GM23248 (cell line): ENCODE data around the gene PDLIM7. TPM values are rescaled to one million over a fixed set of nuclear protein-coding genes. Genes with fewer than 3 reads are reported as not detected.

Experiments used
- DNase-seq: peaks from one replicate; pipeline ENCODE4 v3.0.0-alpha.2; 2015
- H2AFZ ChIP-seq: fragments of 200-600 bp; sonication (generic); 2 replicates; pipeline ENCODE4 v1.6.1; 2016; ENCODE audit warnings: antibody characterized with exemption
- H3F3A ChIP-seq: fragments of 200-600 bp; sonication (generic); 2 replicates; pipeline ENCODE4 v1.6.1; 2016; ENCODE audit warnings: mild to moderate bottlenecking, antibody characterized with exemption, mixed run types; ENCODE audit not compliant: insufficient read depth
- H3K27ac ChIP-seq: fragments of 200-600 bp; sonication (generic); 2 replicates; pipeline ENCODE4 v1.5.1; 2016; ENCODE audit warnings: mild to moderate bottlenecking
- H3K27me3 ChIP-seq: fragments of 200-600 bp; sonication (generic); replicated peaks from 2 replicates; pipeline ENCODE4 v1.6.1; 2016; ENCODE audit warnings: mild to moderate bottlenecking; ENCODE audit not compliant: insufficient read depth
- H3K36me3 ChIP-seq: fragments of 200-600 bp; sonication (generic); 2 replicates; pipeline ENCODE4 v1.6.1; 2016; ENCODE audit warnings: low read depth, mild to moderate bottlenecking
- H3K4me1 ChIP-seq: fragments of 200-600 bp; sonication (generic); 2 replicates; pipeline ENCODE4 v1.6.1; 2016; ENCODE audit warnings: mild to moderate bottlenecking; ENCODE audit not compliant: insufficient read depth
- H3K4me2 ChIP-seq: fragments of 200-600 bp; sonication (generic); one replicate; pipeline ENCODE4 v1.6.1; 2016; ENCODE audit warnings: mild to moderate bottlenecking; ENCODE audit not compliant: unreplicated experiment
- H3K4me3 ChIP-seq: fragments of 200-600 bp; sonication (generic); 2 replicates; pipeline ENCODE4 v1.5.1; 2016; ENCODE audit warnings: mild to moderate bottlenecking
- H3K79me2 ChIP-seq: fragments of 200-600 bp; sonication (generic); 2 replicates; pipeline ENCODE4 v1.6.1; 2016; ENCODE audit warnings: mild to moderate bottlenecking; ENCODE audit not compliant: insufficient read depth
- H3K9ac ChIP-seq: fragments of 200-600 bp; sonication (generic); 2 replicates; pipeline ENCODE4 v1.6.1; 2016; ENCODE audit warnings: mild to moderate bottlenecking
- H3K9me2 ChIP-seq: fragments of 200-600 bp; sonication (generic); 2 replicates; pipeline ENCODE4 v1.6.1; 2016; ENCODE audit warnings: mixed run types, mild to moderate bottlenecking, moderate library complexity; ENCODE audit not compliant: insufficient read depth
- H3K9me3 ChIP-seq: fragments of 200-600 bp; sonication (generic); one replicate; pipeline ENCODE4 v1.6.1; 2017; ENCODE audit warnings: low read depth
- H4K20me1 ChIP-seq: fragments of 200-600 bp; sonication (generic); 2 replicates; pipeline ENCODE4 v1.6.0; 2016; ENCODE audit not compliant: insufficient read depth
- EZH2 ChIP-seq: fragments of 200-600 bp; sonication (generic); IDR thresholded peaks from 2 replicates; pipeline ENCODE4 v1.6.1; 2018; ENCODE audit warnings: antibody characterized with exemption, mild to moderate bottlenecking; ENCODE audit not compliant: insufficient read depth, poor library complexity, severe bottlenecking
- EZH2phosphoT487 ChIP-seq: fragments of 200-600 bp; sonication (generic); IDR thresholded peaks from 2 replicates; pipeline ENCODE4 v1.6.1; 2018; ENCODE audit warnings: antibody characterized with exemption, moderate library complexity, mild to moderate bottlenecking, low read depth; ENCODE audit not compliant: insufficient read depth
- WGBS, 2 experiments: methylation state at CpG; one replicate each; pipeline ENCODE4 v1.1.6; 2015 to 2017; ENCODE audit warnings: low lambda C conversion rate in 2 of 2, low coverage in 1 of 2; ENCODE audit errors: missing lambda C conversion rate in 2 of 2; 5-methylcytosine and 5-hydroxymethylcytosine counted together
- in situ Hi-C: fragments of 300-500 bp; cut with MboI; formaldehyde crosslinking; loops from 2 replicates; pipeline ENCODE4 v1.15.0; 2020
- polyA plus RNA-seq: library from polyadenylated mRNA; unstranded; fragments of >200 nt; fragmentation: Nextera tagmentation; extraction: Ambion mirVana; gene quantifications from 2 replicates; pipeline ENCODE4 v1.2.1, GENCODE V29; 2016
- total RNA-seq: library from RNA; depleted of rRNA; stranded (reverse); fragments of >200 nt; shearing (Covaris generic); gene quantifications from 2 replicates; pipeline ENCODE4 v1.2.3, GENCODE V29; 2014

Gene PDLIM7
- total and polyA plus RNA-seq, 2 experiments from 2014 or later, result 320 to 556 TPM

GRCh38 chr5:177496070-177496726 is 1.2 kb downstream of the PDLIM7 start:
- Histone ChIP-seq H3K27ac (peak overlapping the region; percentile 83), H3K4me3 (peak overlapping the region; percentile 86), H2AFZ (no peak overlapping the region), H3K4me1 (peaks cover 23% of the 10 kb centered on the region), H3K4me2 (peak overlapping the region; percentile 96), H3K9me3 (no peaks in the 10 kb centered on the region), H3K9ac (peak overlapping the region; percentile 87), H3K36me3 (peaks cover 9% of the 10 kb centered on the region; the same call in 1 of the 2 replicates), H3F3A (peaks cover 26% of the 10 kb centered on the region), H3K79me2 (peaks cover 38% of the 10 kb centered on the region), H4K20me1 (no peaks in the 10 kb centered on the region), H3K9me2 (no peaks in the 10 kb centered on the region), H3K27me3 (no peaks in the 10 kb centered on the region)
- DNase-seq, result peak; percentile 83
- WGBS, 2 experiments, result 13 to 23% methylated on average over 11 to 12 of the region's 12 CpGs
- in situ Hi-C loops, result no loop called here
- TF ChIP-seq EZH2 (no peak), EZH2phosphoT487 (no peak)

- Histone ChIP-seq H3K36me3 (peaks cover 14% of the 10 kb centered on the region; the same call in 1 of the 2 replicates), H4K20me1 (no peaks in the 10 kb centered on the region)
- WGBS, 2 experiments, result 33 to 36% methylated on average over 12 to 14 of the region's 14 CpGs
Measured at GRCh38 chr5:177495243-177496060, 2.0 kb downstream of the PDLIM7 start.

GRCh38 chr5:177494346-177495195 is 2.8 kb downstream of the PDLIM7 start:
- Histone ChIP-seq H3K9me2 (no peaks in the 10 kb centered on the region), H3K4me3 (peak overlapping the region; percentile 86), H3K27ac (peak overlapping the region; percentile 83), H3K9me3 (no peaks in the 10 kb centered on the region), H3K4me2 (peak overlapping the region; percentile 96), H3K36me3 (peaks cover 16% of the 10 kb centered on the region; the same call in 1 of the 2 replicates), H4K20me1 (no peaks in the 10 kb centered on the region), H3K9ac (peak overlapping the region; percentile 87), H3K79me2 (peaks cover 51% of the 10 kb centered on the region), H3K27me3 (no peaks in the 10 kb centered on the region), H3F3A (peaks cover 13% of the 10 kb centered on the region), H3K4me1 (peaks cover 23% of the 10 kb centered on the region), H2AFZ (no peak overlapping the region)
- 5 to 11% methylated on average over 4 to 11 of the region's 11 CpGs for WGBS, 2 experiments
- TF ChIP-seq EZH2phosphoT487 (no peak), EZH2 (no peak)
- peak; percentile 94 for DNase-seq
- in situ Hi-C loops, result no loop called here

More at GRCh38 chr5:177495243-177496060, 2.0 kb downstream of the PDLIM7 start:
- Histone ChIP-seq H3K9ac (peak overlapping the region; percentile 87), H3K9me2 (no peaks in the 10 kb centered on the region), H3K4me3 (peak overlapping the region; percentile 86), H3K4me2 (peak overlapping the region; percentile 96), H3K27ac (peak overlapping the region; percentile 83), H3K4me1 (peaks cover 23% of the 10 kb centered on the region), H3K9me3 (no peaks in the 10 kb centered on the region), H3K79me2 (peaks cover 43% of the 10 kb centered on the region), H2AFZ (no peak overlapping the region), H3F3A (peaks cover 22% of the 10 kb centered on the region), H3K27me3 (no peaks in the 10 kb centered on the region)
- DNase-seq, result peak; percentile 85
- in situ Hi-C loops, result no loop called here
- TF ChIP-seq EZH2phosphoT487 (no peak), EZH2 (no peak)

- no peak for TF ChIP-seq EZH2
- TF ChIP-seq EZH2phosphoT487, result no peak
- Histone ChIP-seq H3K9ac (peak overlapping the region; percentile 64), H3K36me3 (peaks cover 23% of the 10 kb centered on the region; the same call in 1 of the 2 replicates), H3K4me1 (peaks cover 23% of the 10 kb centered on the region), H2AFZ (no peak overlapping the region), H3K9me3 (no peaks in the 10 kb centered on the region), H4K20me1 (no peaks in the 10 kb centered on the region), H3K9me2 (no peaks in the 10 kb centered on the region), H3K4me3 (peak overlapping the region; percentile 53), H3K4me2 (peak overlapping the region; percentile 62), H3K27me3 (no peaks in the 10 kb centered on the region), H3F3A (peaks cover 13% of the 10 kb centered on the region), H3K79me2 (peaks cover 58% of the 10 kb centered on the region), H3K27ac (peak overlapping the region; percentile 83)
- WGBS, 2 experiments, result 87 to 93% methylated on average over 5 of the region's 5 CpGs
- in situ Hi-C loops, result no loop called here
- no peak for DNase-seq
Measured at GRCh38 chr5:177493795-177494345, 3.5 kb downstream of the PDLIM7 start.
